GM18520 (cell line): ENCODE results near the gene CDK5R1.

ENCODE experiments used
- ATAC-seq: cut with Tn5 transposase; IDR thresholded peaks from one replicate; pipeline ENCODE4 v1.9.1; 2021; ENCODE audit not compliant: unreplicated experiment

CDK5R1 gene

DNA sequence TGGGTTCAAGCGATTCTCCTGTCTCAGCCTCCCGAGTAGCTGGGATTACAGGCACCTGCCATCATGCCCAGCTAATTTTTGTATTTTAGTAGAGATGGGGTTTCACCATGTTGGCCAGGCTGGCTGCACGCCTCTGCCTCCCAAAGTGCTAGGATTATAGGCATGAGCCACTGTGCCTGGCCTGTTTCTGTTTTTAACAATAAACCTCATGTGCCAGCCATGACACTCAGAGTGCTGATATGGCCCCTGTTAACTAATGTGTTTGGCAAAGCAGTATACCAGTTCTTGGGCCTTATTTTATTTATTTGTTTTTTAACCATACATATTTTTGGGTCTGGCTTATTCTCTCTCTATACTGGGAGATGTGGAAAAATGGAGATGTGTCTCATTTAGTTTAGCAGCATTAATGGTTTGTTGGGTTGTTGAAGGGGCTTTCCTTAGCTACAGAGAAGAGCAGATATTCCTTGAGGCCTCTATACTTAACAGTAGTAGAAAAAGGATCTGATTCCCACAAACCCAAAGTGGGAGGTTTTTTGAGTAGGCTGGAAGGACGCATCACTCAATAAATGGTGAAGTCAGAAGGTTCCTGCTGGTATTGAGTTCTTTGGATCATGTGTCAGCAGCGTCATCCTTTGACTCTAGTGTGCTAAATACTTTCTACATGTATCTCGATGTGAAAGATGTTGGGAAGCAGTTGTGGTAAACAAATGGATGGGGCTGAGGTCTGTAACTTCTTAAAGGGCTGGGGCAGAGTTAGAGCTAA lies 16.2 kb upstream of the CDK5R1 start:
- no peak for ATAC-seq

DNA sequence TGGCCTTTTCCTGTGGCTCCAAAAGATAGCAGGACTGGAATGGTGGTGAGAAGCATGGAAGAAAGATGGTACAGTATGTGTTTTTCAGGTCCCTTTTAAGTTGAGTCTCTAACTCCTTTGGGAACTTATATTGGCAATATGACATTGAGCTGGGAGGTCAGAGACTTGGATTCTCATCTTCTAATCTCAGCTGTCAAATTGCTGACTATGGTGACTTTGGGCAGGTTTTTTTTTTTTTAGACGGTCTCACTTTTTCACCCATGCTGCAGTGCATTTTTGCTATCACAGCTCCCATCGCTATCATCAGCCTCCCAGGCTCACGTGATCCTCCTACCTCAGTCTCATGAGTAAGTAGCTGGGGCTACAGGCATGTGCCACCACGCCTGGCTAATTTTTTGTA lies 15.1 kb upstream of the CDK5R1 start:
- no peak for ATAC-seq

DNA sequence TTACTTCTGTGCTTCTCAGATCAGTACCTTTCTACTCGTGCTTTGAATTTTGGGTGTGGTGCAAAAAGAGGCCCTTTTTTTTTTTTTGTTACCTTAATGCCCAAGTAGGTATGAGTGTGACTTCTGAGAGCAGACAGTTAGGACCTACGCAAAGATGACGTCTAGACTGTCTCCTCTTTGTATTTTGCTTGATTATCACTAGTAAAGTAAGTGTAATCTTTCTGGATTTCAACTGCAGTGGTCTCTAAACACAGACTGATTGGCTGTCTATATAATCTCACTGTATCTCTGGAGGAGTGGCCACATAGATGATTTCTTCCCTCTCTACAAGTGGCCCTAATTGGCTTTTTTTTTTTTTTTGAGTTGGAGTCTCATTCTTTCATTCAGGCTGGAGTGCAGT lies 11.5 kb upstream of the CDK5R1 start:
- ATAC-seq, result no peak

DNA sequence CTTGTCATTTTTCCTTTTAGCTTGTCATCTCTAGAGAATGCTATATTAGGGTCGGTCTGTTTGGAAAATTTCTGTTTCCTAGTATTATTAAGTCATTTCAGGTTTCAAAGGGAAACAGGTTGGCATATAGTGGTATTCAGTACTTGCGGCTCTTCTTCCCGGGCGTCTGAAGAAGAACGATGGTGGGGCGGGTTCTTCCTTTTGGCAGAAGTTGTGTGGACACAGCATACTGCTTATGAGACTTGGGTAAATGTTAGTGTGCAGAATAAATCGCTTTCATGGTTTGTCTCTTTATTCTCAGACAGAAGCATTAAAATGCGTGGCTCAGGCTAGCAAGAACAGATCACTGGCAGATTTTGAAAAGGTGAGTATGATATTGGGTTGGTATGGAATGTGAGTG lies 9.6 kb upstream of the CDK5R1 start:
- ATAC-seq, result no peak

DNA sequence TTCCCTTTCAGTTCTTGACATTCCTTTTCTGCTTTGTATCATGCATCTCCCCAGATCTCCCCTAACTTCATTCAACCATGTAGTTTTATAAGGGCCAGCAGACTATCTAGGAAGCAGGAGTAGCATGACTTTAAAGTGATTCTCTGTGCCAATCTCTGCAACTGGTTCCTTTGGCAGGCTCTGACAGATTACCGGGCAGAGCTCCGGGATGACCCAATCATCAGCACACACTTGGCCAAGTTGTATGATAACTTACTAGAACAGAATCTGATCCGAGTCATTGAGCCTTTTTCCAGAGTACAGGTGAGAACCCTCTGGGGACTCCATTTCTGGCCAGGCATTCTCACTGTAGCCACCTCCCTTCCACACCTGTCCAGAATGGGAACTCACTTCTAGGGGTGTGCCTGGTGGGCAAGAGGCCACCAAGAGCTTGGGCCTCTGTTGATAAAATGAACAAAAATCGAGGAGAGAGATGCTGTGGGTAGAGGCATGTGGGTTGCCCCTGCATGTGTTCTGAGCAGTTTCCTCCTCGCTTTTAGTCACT lies 7.6 kb upstream of the CDK5R1 start:
- ATAC-seq, result no peak

DNA sequence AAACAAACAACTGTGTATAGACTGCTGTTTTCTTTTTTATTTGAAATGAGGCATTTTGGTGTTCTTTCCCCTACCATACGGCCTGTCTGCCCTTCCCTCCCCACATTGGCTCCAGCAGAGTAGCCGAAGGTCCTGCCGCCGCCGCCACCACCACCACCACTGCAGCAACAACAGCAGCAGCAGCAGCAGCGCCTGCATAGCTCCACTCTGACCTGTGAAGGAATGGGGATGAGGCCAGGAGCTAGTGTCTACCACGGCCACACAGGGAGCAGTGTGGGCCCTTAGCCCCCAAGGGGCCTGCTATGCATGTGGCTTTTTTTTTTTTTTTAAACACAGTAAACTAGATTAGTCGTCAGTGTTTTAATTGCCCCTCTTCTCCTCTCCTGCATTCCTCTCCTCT lies 5.6 kb upstream of the CDK5R1 start:
- ATAC-seq, result no peak

DNA sequence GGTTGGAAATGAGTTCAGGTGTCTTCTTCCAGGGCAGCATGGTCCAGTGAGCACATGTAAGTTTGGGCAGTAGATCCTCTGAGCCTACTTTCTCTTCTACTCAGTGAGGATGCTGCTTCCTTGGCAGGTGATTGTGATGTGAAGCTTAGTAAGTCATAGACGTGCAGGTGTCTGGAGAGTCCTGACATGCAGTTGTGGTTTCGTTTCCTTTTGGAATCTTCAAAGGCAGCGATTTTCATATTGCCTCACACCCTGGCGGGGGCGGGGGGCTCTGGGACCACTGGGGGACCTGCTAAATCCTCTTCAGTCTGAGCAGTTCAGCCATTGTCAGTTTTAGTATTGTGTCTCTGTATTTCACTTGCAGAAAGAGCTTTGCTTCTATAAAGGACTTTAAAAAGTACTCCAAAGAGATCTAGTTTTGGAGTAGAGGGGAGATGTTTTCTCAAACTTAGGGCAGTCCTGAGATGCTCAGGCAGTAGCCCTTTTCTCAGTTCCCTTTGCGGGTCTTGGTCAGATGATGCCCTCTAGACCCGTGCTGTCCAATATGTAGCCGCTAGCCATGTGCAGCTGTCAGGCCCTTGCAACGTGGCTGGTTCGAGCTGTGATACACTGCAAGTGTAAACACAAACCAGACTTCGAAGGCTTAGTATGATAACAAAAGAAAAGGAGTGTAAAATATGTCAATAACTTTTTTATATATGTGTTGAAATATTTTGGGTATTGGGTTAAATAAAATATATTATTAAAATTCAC lies 4.0 kb upstream of the CDK5R1 start:
- ATAC-seq, result no peak

DNA sequence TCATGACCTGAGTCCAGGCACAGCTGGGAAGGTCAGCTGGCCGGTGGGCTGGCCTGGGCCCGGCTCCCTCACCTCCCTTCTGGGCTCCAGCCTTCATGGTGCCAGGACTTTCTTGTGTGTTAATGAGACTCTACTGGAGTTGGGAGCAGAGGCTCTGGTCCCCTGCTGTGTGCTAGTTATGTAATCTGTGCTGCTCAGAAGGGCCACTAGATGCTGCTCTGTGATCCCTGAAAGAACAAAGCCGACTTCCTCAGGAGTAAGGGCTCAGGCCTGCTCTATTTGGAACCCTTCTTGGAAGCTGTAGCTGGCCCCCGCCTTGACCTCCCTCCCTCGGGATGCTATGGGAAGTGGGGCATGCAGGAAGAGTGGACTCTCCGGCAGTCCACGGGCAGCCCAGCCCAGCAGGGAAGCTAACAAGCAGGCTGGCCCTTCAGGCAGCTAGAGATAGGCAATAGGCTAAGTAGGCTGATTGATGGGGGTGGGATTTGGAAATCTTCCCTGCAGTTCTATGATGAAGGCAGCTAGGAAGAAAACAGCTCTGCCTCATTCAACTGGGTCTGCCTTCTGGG lies 3.3 kb upstream of the CDK5R1 start:
- no peak for ATAC-seq

DNA sequence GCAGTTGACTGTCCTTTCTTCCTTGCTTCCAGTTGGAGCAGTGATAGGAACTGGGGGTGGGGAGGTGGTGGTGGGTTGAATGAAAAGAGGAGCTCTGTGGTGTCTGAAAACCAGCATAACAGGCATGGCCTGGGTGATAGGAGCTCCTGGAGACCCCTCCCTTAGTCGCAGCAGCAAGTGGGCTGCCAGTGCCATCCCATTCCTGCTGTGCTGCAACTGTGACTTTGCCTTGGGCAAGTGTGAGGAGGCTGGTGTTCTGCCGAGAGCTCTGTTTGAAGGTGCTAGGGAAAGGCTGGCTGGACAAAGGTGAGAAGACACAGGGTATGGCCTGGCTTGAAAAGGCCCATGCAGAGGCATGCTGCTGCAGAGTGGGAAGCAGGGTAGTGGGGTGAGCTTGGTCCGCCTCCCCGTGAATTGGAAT lies 2.7 kb upstream of the CDK5R1 start:
- no peak for ATAC-seq

DNA sequence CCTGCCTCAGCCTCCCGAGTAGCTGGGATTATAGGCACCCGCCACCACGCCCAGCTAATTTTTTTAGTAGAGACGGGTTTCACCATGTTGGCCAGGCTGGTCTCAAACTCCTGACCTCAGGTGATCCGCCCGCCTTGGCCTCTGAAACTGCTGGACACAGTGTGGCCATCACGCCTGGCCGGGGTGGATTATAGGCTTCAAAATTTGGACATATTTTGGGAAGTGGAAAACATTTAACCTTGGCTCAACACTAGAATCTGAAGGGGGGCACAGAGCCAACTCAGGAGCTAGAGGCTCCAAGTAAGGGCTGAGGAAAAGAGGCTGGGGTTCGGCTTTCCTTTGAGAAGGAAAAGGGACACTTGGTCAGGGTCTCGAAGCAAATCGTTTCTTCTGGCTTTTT lies 2.2 kb upstream of the CDK5R1 start:
- no peak for ATAC-seq

DNA sequence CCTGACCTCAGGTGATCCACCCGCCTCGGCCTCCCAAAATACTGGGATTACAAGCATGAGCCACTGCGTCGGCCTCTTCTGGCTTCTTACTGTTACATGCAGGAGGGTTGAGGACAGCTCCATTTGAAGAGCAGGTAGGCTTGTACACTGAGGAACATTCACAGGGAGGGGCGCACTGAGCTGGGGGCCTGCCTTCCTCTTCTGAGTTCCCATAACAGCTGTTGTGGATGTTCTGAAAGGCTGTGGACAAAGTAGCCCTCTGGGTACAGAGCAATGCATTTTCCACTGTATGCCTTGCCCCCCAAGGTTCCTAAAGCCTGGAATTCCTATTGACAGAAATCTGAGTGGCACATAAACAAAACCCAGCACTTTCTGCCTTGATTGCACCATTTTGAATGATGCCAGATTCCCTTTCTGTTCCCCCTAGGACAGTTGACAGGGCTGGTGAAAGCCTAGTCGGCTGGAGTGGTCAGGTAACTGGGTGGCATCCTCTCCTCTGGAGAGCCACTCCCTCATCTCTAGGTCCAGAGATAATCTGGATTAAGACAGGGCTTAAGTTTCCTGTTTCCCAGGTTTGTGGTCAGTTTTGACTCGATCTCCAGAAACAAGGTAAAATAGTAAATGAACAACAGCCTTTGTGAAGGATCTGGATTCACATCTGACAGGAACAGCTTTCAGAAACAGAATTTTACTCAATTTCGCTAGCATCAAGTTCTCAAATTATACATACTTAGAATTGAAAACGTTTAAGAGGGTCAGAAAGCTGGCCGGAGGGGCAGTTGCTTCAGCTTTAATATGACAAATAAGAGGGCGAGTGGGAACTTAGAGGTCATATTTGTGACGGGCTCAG lies 1.3 kb upstream of the CDK5R1 start:
- no peak for ATAC-seq

DNA sequence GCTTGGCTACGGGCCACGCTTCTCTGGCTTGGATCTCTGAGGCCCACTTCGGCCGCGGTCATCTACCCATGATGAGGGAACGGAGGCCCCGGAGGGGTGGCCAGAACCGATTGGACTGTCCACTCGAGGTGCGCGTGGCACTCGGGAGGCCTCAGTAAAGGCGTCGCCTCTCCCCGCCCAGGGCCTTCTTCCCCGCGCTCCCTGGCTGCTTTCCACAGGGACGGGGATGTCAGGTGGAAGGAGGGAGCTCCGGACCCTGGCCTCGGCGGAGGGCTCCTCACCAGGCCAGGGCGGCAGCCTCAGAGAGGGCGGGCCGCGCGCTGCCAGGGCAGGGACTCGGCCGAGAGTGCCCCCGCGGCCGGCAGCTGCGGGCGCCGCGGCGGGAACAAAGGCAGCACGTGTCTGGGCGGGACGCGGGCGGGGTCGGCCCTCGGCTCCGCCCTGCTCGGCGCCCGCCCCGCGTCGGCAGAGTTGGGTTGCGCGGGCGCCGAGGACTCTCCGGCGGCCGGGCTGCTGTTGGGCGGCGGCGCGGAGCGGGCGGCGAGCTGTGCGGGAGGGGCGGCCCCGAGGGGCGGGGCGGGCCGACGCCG lies 587 bp upstream of the CDK5R1 start:
- ATAC-seq, result peak; percentile 33

DNA sequence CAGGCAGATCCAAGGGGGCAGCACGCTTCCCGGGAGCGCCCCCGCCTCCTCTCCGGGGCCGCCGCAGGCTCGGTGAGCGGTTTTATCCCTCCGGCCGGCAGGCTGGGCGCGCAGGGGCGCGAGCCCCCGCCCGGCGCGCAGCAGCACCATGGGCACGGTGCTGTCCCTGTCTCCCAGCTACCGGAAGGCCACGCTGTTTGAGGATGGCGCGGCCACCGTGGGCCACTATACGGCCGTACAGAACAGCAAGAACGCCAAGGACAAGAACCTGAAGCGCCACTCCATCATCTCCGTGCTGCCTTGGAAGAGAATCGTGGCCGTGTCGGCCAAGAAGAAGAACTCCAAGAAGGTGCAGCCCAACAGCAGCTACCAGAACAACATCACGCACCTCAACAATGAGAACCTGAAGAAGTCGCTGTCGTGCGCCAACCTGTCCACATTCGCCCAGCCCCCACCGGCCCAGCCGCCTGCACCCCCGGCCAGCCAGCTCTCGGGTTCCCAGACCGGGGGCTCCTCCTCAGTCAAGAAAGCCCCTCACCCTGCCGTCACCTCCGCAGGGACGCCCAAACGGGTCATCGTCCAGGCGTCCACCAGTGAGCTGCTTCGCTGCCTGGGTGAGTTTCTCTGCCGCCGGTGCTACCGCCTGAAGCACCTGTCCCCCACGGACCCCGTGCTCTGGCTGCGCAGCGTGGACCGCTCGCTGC lies 832 bp downstream of the CDK5R1 start:
- ATAC-seq, result peak; percentile 14

DNA sequence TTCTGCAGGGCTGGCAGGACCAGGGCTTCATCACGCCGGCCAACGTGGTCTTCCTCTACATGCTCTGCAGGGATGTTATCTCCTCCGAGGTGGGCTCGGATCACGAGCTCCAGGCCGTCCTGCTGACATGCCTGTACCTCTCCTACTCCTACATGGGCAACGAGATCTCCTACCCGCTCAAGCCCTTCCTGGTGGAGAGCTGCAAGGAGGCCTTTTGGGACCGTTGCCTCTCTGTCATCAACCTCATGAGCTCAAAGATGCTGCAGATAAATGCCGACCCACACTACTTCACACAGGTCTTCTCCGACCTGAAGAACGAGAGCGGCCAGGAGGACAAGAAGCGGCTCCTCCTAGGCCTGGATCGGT lies 1.4 kb downstream of the CDK5R1 start:
- ATAC-seq, result no peak

DNA sequence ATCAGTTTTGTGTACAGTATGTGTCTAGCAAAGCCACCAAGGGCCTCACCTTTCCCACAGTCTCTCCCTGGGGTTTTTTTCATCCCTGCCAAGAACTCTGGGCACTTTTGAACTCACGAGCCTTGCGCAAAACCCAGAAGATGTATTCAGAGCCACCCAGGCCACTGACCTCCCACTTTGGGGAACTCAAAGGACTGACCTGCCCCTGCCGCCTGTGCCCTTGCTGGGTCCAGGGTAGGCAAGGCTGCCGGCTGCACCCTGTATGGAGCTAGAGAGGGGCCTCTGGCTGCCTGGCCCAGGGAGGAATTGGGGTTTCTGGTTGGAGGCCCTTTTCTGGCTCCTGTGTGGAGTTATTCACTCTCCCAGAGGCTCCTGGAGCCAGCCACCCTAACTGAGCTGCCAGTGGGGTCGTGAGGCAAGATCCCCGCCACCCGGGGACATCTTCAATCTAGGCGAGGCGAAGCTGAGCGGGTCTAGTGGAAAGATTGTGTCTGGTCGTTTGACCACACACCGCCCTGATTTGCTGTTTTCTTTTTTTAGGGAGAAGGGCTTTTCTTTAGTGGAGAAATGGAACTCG lies 1.9 kb downstream of the CDK5R1 start:
- no peak for ATAC-seq

DNA sequence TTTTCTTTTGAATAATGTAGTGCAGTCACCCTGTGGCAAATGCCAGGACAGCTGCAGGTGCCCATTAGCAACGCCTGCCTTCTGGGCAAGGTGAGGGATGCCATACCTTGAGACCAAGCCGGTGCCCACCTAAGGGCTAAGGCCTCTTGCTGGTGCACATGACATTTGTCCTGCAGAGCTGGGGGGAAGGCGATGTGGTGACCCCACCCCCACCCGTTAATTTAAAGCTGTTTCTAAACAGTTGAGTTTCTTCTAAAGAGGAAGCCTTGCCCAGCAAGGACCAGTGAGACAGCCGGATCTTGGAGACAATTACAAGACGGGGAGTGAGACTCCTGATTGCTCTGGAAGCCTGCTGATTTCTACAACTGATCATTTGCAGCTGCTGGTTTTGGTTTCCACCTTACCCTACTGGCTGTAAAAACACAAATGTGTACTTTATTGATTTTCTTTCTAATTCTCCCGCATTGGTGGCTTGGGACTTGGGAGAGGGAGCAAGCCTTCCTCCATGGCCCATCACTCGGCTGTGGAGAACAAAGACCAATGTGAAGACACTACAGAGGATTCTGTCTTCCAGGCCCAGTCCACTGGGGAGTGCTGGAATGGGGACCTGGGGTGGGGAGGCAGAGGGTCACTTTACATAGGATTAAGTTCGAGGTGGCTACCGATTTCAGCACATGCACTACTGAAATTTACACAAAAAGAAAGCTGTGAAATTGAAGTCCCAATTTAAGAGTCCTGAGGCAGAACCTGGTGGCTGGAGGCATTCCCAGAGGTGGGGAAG lies 2.7 kb downstream of the CDK5R1 start:
- ATAC-seq, result no peak

DNA sequence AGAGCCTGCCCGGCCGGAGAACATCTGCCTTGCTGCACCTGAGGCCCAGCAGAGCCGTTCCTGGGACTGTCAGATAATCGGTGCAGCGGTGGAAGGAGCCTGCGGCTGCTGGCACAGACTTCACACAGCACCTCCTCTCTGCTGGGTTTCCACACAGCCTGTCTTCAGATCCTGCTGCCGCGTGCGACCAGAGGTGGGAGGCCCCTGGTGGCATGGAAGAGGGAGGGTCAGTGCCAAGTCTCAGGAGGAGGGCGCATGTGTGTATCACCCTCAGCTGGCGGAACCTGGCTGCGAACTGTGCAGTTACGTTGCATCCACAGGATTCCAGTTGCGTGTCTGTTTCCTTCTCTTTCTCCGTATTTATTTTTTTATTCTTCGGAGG lies 3.3 kb downstream of the CDK5R1 start:
- ATAC-seq, result no peak

DNA sequence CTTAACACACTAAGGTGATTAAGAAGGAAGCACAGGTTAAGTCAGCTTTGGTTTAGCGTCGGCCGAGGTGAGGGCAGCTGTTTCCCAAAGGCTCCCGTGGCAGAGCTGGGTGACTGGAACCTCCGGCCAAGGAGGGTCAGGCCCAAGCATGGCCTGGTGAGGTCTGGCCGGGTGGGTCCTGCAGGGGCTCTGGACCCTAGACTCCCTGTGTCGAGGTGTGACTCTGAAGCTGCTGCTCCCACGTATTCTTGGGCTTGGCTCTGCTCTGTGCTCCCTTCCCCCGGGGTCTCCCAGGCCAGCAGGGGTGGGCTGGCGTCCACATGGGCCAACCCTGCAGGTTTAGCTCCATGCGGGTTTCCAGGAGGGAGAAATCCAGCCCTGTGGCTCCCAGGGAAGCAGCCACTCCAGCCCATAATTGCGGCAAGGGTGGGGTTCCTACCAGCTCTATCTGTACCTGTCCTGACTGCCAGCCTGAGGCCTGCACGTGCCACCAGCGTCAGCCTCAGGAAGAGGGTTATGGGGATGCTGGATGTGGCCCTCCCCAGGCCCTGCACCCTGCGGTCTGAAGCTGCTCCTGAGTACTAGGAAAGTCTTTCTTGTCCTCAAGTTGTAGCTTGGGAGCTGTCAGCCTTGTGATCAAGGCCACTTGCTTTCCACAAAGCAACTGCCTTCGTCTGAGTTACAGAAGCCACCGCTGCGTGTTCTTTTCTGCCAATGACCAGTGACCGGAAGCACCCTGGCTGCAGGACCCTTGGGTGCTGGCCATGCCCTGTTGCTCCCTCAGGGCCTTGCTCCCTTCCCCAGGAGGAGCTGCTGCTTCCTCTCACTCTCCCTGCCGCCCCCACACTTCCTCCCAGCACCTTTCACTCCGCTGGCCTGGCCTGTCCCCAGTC lies 4.8 kb downstream of the CDK5R1 start:
- ATAC-seq, result no peak
